A549 (cell line): ENCODE measurements around the gene APOBEC4. TPM values are rescaled to one million over a fixed set of nuclear protein-coding genes. Genes with fewer than 3 reads are reported as not detected.
A peak's percentile ranks its signal among the peaks of the same experiment; 100 is the strongest.

Experiments
- ATAC-seq, 2 experiments: fragments of 200-7000 bp in 1 of 2; fragments of >200 bp in 1 of 2; cut with Nextera tagmentation in 1 of 2; cut with Tn5 transposase in 1 of 2; 3 replicates each; pipeline versions ENCODE4 v1.8.0 to v1.9.1; 2018 to 2020; ENCODE audit warnings: mild to moderate bottlenecking in 1 of 2, moderate library complexity in 1 of 2
- CTCF ChIA-PET: fragments of 300-600 bp; sonication (Branson Sonifier 250); formaldehyde crosslinking; extraction: SDS; loops from one replicate; lab custom pipeline; 2021; ENCODE audit warnings: antibody characterized with exemption, inconsistent platforms; lab: Yijun Ruan, JAX
- POLR2A ChIA-PET: fragments of 350-600 bp; formaldehyde crosslinking; extraction: SDS; loops from one replicate; lab custom pipeline; 2021; ENCODE audit warnings: antibody characterized with exemption, inconsistent platforms; lab: Yijun Ruan, JAX
- DNase-seq, 2 experiments: peaks; one replicate each; pipeline versions ENCODE4 v3.0.0 to v3.0.0-alpha.2; 2011 to 2016; ENCODE audit warnings: low read depth in 1 of 2, low spot score in 1 of 2
- FAIRE-seq: peaks from 2 replicates; lab custom pipeline; 2011; peaks lifted over from hg19 to GRCh38; lab: Jason Lieb, UNC
- H3K27ac ChIP-seq, 2 experiments: fragments of >200 bp; sonication (Bioruptor Twin); formaldehyde crosslinking; 3 replicates each; pipeline ENCODE4 v1.5.1; 2016 to 2017
- H3K4me1 ChIP-seq: fragments of >200 bp; sonication (Bioruptor Twin); formaldehyde crosslinking; 3 replicates; pipeline ENCODE4 v1.6.1; 2016
- H3K4me2 ChIP-seq: fragments of >200 bp; sonication (Bioruptor Twin); formaldehyde crosslinking; 3 replicates; pipeline ENCODE4 v1.6.1; 2016
- H3K4me3 ChIP-seq: fragments of >200 bp; sonication (Bioruptor Twin); formaldehyde crosslinking; 3 replicates; pipeline ENCODE4 v1.5.1; 2016
- H3K9me3 ChIP-seq: fragments of >200 bp; sonication (Bioruptor Twin); formaldehyde crosslinking; 3 replicates; pipeline ENCODE4 v1.6.1; 2016
- ATOH8 ChIP-seq: fragments of 250-450 bp; sonication (Bioruptor Pico); IDR thresholded peaks from 2 replicates; pipeline ENCODE4 v1.5.0; 2020; ENCODE audit warnings: low read depth, mild to moderate bottlenecking, moderate library complexity
- BCL3 ChIP-seq: fragments of >200 bp; sonication (Bioruptor Twin); formaldehyde crosslinking; IDR thresholded peaks from 3 replicates; pipeline ENCODE4 v1.6.1; 2016
- BHLHE40 ChIP-seq: IDR thresholded peaks from 2 replicates; pipeline ENCODE4 v1.6.1; 2012; ENCODE audit warnings: low read depth, low read length, inconsistent platforms
- CBX8 ChIP-seq: fragments of 200-600 bp; sonication (generic); IDR thresholded peaks from 2 replicates; pipeline ENCODE4 v1.6.1; 2016
- CHD2 ChIP-seq: fragments of 150-350 bp; IDR thresholded peaks from 2 replicates; pipeline ENCODE4 v1.6.1; 2014; ENCODE audit warnings: low read length; ENCODE audit not compliant: partially characterized antibody
- CHD4 ChIP-seq: fragments of 200-600 bp; sonication (generic); IDR thresholded peaks from 2 replicates; pipeline ENCODE4 v1.6.1; 2016; ENCODE audit warnings: antibody characterized with exemption, mild to moderate bottlenecking, borderline replicate concordance
- CTCF ChIP-seq: fragments of >200 bp; sonication (Bioruptor Twin); formaldehyde crosslinking; IDR thresholded peaks from 3 replicates; pipeline ENCODE4 v1.5.1; 2016
- E2F6 ChIP-seq: IDR thresholded peaks from 2 replicates; pipeline ENCODE4 v1.6.1; 2012; ENCODE audit warnings: low read depth, borderline replicate concordance
- EHMT2 ChIP-seq: fragments of 200-600 bp; sonication (generic); IDR thresholded peaks from 2 replicates; pipeline ENCODE4 v1.6.1; 2016; ENCODE audit warnings: antibody characterized with exemption, low read depth, mild to moderate bottlenecking, moderate library complexity
- ESRRA ChIP-seq: fragments of 150-350 bp; IDR thresholded peaks from 2 replicates; pipeline ENCODE4 v1.6.1; 2014; ENCODE audit warnings: mild to moderate bottlenecking, low read length, borderline replicate concordance
- FOSL2 ChIP-seq, 2 experiments: fragments of 450-650 bp in 1 of 2; fragments of >200 bp in 1 of 2; sonication (Bioruptor Twin) in 1 of 2; formaldehyde crosslinking; IDR thresholded peaks; 2 replicates each; pipeline versions ENCODE4 v1.5.0 to v1.6.1; 2016 to 2020; ENCODE audit warnings: mild to moderate bottlenecking in 1 of 2, moderate library complexity in 1 of 2
- FOXS1 ChIP-seq: fragments of 250-450 bp; sonication (Bioruptor Pico); IDR thresholded peaks from 2 replicates; pipeline ENCODE4 v1.5.0; 2020; ENCODE audit warnings: mild to moderate bottlenecking, moderate library complexity
- HOXB13 ChIP-seq: fragments of 250-450 bp; sonication (Bioruptor Pico); IDR thresholded peaks from 2 replicates; pipeline ENCODE4 v1.5.0; 2020; ENCODE audit warnings: low read depth, mild to moderate bottlenecking, moderate library complexity
- HOXB5 ChIP-seq: fragments of 250-450 bp; sonication (Bioruptor Pico); IDR thresholded peaks from 2 replicates; pipeline ENCODE4 v1.5.0; 2020; ENCODE audit warnings: mild to moderate bottlenecking, moderate library complexity
- KDM5A ChIP-seq: fragments of 200-600 bp; sonication (generic); IDR thresholded peaks from 2 replicates; pipeline ENCODE4 v1.6.1; 2016; ENCODE audit warnings: antibody characterized with exemption, mild to moderate bottlenecking
- MAFK ChIP-seq: fragments of 450-650 bp; IDR thresholded peaks from 2 replicates; pipeline ENCODE4 v1.6.1; 2014; ENCODE audit not compliant: partially characterized antibody
- MAZ ChIP-seq: fragments of 150-350 bp; IDR thresholded peaks from 2 replicates; pipeline ENCODE4 v1.6.1; 2014; ENCODE audit warnings: antibody characterized with exemption, low read depth, low read length, borderline replicate concordance
- NPAS2 ChIP-seq: fragments of 250-450 bp; sonication (Bioruptor Pico); IDR thresholded peaks from 2 replicates; pipeline ENCODE4 v1.8.0; 2022; ENCODE audit warnings: mild to moderate bottlenecking, moderate library complexity, borderline replicate concordance
- NR3C1 ChIP-seq: fragments of >200 bp; sonication (Bioruptor Twin); formaldehyde crosslinking; IDR thresholded peaks from 3 replicates; pipeline ENCODE4 v1.6.1; 2017
- POLR2A ChIP-seq: IDR thresholded peaks from 2 replicates; pipeline ENCODE4 v1.6.1; 2012; ENCODE audit warnings: mild to moderate bottlenecking, low read length
- RARB ChIP-seq: fragments of 250-450 bp; sonication (Bioruptor Pico); IDR thresholded peaks from 2 replicates; pipeline ENCODE4 v1.8.0; 2021; ENCODE audit warnings: mild to moderate bottlenecking, moderate library complexity
- RCOR1 ChIP-seq: fragments of 150-350 bp; IDR thresholded peaks from 2 replicates; pipeline ENCODE4 v1.6.1; 2014; ENCODE audit warnings: antibody characterized with exemption, low read length, low read depth
- RFX5 ChIP-seq: fragments of 450-650 bp; IDR thresholded peaks from 2 replicates; pipeline ENCODE4 v1.7.1; 2014; ENCODE audit warnings: antibody characterized with exemption, mild to moderate bottlenecking, moderate library complexity
- RNF2 ChIP-seq: fragments of 200-600 bp; sonication (generic); IDR thresholded peaks from 2 replicates; pipeline ENCODE4 v1.6.1; 2016; ENCODE audit warnings: low read depth, mild to moderate bottlenecking, antibody characterized with exemption, moderate library complexity, borderline replicate concordance
- SMC3 ChIP-seq: fragments of >200 bp; sonication (Bioruptor Twin); formaldehyde crosslinking; IDR thresholded peaks from 3 replicates; pipeline ENCODE4 v1.6.1; 2018; ENCODE audit warnings: inconsistent platforms
- TFCP2L1 ChIP-seq: fragments of 250-450 bp; sonication (Bioruptor Pico); IDR thresholded peaks from 2 replicates; pipeline ENCODE4 v1.5.0; 2021; ENCODE audit warnings: mild to moderate bottlenecking
- TP53 ChIP-seq: fragments of 250-450 bp; sonication (Bioruptor Pico); IDR thresholded peaks from 2 replicates; pipeline ENCODE4 v1.5.0; 2021; ENCODE audit warnings: mild to moderate bottlenecking, moderate library complexity
- ZNF302 ChIP-seq: fragments of 250-450 bp; sonication (Bioruptor Pico); IDR thresholded peaks from 2 replicates; pipeline ENCODE4 v1.9.0; 2021; ENCODE audit warnings: inconsistent platforms, mild to moderate bottlenecking, moderate library complexity
- ZSCAN20 ChIP-seq: fragments of 250-450 bp; sonication (Bioruptor Pico); IDR thresholded peaks from 2 replicates; pipeline ENCODE4 v1.8.0; 2022; ENCODE audit warnings: mild to moderate bottlenecking, moderate library complexity
- WGBS: methylation state at CpG from one replicate; pipeline ENCODE4 v1.1.6; 2017; ENCODE audit errors: missing lambda C conversion rate; 5-methylcytosine and 5-hydroxymethylcytosine counted together
- polyA plus RNA-seq, 4 experiments: library from polyadenylated mRNA; depleted of rRNA in 3 of 4; stranded (reverse); fragments of >200 nt; fragmentation: RNase III in 1 of 4; extraction: RNeasy Plus Mini Kit Qiagen cat#74134 plus additional on column Dnase treatment in 1 of 4; gene quantifications; 2 replicates in 3 of 4; 3 replicates in 1 of 4; pipeline ENCODE4 v1.2.3, GENCODE V29; 2011 to 2017
- TF ChIP-seq, protein P1 (sequence below): fragments of >200 bp; sonication (Bioruptor Twin); formaldehyde crosslinking; IDR thresholded peaks from 2 replicates; pipeline ENCODE4 v1.6.1; 2016

The APOBEC4 gene
- polyA plus RNA-seq, 2 of the 4 experiments (the other 2 are of a cell fraction) = not detected

- WGBS = 94% methylated on average over 3 of the region's 3 CpGs
- H3K4me1 ChIP-seq = peaks cover 32% of the 10 kb centered on the region
- POLR2A ChIA-PET = no interaction called here
- no peaks in the 10 kb centered on the region for H3K9me3 ChIP-seq
- H3K4me2 ChIP-seq = no peak overlapping the region
- DNase-seq (no peak), ATAC-seq (no peak), FAIRE-seq (no peak)
- CTCF ChIA-PET = no interaction called here
- H3K4me3 ChIP-seq = no peak overlapping the region
- TF ChIP-seq ZSCAN20 (no peak), RFX5 (no peak), FOSL2 (IDR thresholded peaks at IDR 0.05) (no peak), FOSL2 (CRISPR knock-in tag; IDR thresholded peaks at IDR 0.05) (no peak), CHD4 (no peak), ATOH8 (no peak), MAFK (no peak), NPAS2 (no peak), CHD2 (no peak), ESRRA (no peak), ZNF302 (CRISPR knock-in tag) (no peak), EHMT2 (no peak), E2F6 (no peak), RNF2 (no peak), FOXS1 (CRISPR knock-in tag) (no peak), BCL3 (no peak), TP53 (CRISPR knock-in tag) (no peak), CBX8 (no peak), SMC3 (no peak)
- TF ChIP-seq, protein P1, sequence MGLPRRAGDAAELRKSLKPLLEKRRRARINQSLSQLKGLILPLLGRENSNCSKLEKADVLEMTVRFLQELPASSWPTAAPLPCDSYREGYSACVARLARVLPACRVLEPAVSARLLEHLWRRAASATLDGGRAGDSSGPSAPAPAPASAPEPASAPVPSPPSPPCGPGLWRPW = no peak
- peak overlapping the region; percentile 38 to 78; a peak in 4 of 6 replicates for H3K27ac ChIP-seq
Observed at GRCh38 chr1:183696981-183697380, 43.9 kb upstream of the APOBEC4 start.

GRCh38 chr1:183694755-183695154, 41.6 kb upstream of the APOBEC4 start:
- TF ChIP-seq ESRRA (no peak), KDM5A (no peak), BHLHE40 (no peak), E2F6 (no peak), RNF2 (no peak), HOXB13 (no peak), HOXB5 (CRISPR knock-in tag) (no peak), TFCP2L1 (CRISPR knock-in tag) (no peak), FOSL2 (IDR thresholded peaks at IDR 0.05) (no peak), FOSL2 (CRISPR knock-in tag; IDR thresholded peaks at IDR 0.05) (no peak), MAZ (no peak), TP53 (CRISPR knock-in tag) (no peak), CHD4 (no peak), RARB (CRISPR knock-in tag) (no peak), RCOR1 (no peak), NR3C1 (no peak), POLR2A (no peak), CTCF (no peak)
- TF ChIP-seq, protein P1 = no peak
- TF ChIP-seq, all 56 proteins: peak for 0
- Histone ChIP-seq H3K4me1 (peaks cover 27% of the 10 kb centered on the region), H3K4me3 (no peak overlapping the region), H3K9me3 (no peaks in the 10 kb centered on the region), H3K27ac (0 out of 6 replicates have a peak overlapping the region, but pooled peaks of 1 of the 2 experiments have one; percentile 17), H3K4me2 (no peak overlapping the region)
- DNase-seq = no peak
- FAIRE-seq = no peak
- CTCF ChIA-PET = interaction anchor here (1.4 to 3.9 kb wide), 5 partner anchors 10 to 221 kb away, joined by 3 to 44 read pairs (median 15); no protein-coding TSS in a partner anchor
- POLR2A ChIA-PET = interaction anchor here (0.6 kb wide), 1 partner anchor 181 kb away, joined by 10 read pairs; no protein-coding TSS in a partner anchor
- ATAC-seq = no peak
